GM12864 (cell line): ENCODE data around the gene DUS2.

Source experiments
- DNase-seq: peaks from one replicate; pipeline ENCODE4 v3.0.0-alpha.2; 2011; ENCODE audit warnings: low read depth
- H3K4me3 ChIP-seq: 2 replicates; pipeline ENCODE4 v1.5.1; 2011; ENCODE audit warnings: mild to moderate bottlenecking, low read depth, low read length, control low read depth
- CTCF ChIP-seq: IDR thresholded peaks from 2 replicates; pipeline ENCODE4 v1.5.1; 2011; ENCODE audit warnings: low read depth, mild to moderate bottlenecking, moderate library complexity, low read length, control low read depth, inconsistent platforms; ENCODE audit errors: missing control alignments

The DUS2 gene

GRCh38 chr16:68022728-68023537 is at the start of gene DUS2, which contains the start of gene DDX28:
Gene DUS2 (plus strand): TSS chr16:68023284. CDS start chr16:68038024, 14,740 bp downstream.
Gene DDX28 (minus strand): TSS chr16:68023232. CDS start chr16:68023202, 30 bp downstream.
- peak; percentile 78 for DNase-seq
- peak within 1 kb of the TSS; percentile 95 for H3K4me3 ChIP-seq
- peak; percentile 3 for TF ChIP-seq CTCF

GRCh38 chr16:67975321-67976105 is 47.6 kb upstream of the DUS2 start:
- no peak for TF ChIP-seq CTCF
- DNase-seq = no peak
- H3K4me3 ChIP-seq = no peak overlapping the region; the same call in 1 of the 2 replicates

- no peak overlapping the region for H3K4me3 ChIP-seq
- no peak for TF ChIP-seq CTCF
Observed at GRCh38 chr16:67976205-67976604, 46.9 kb upstream of the DUS2 start.

GRCh38 chr16:67977005-67977404 is 46.1 kb upstream of the DUS2 start:
- TF ChIP-seq CTCF = no peak
- DNase-seq = no peak
- H3K4me3 ChIP-seq = no peak overlapping the region

More at GRCh38 chr16:67976205-67976604, 46.9 kb upstream of the DUS2 start:
- DNase-seq = no peak

- DNase-seq = no peak
- H3K4me3 ChIP-seq = no peak overlapping the region
- peak; percentile 12 for TF ChIP-seq CTCF
Observed at GRCh38 chr16:67977469-67978227, 45.4 kb upstream of the DUS2 start.

GRCh38 chr16:67979955-67980678 is 43.0 kb upstream of the DUS2 start, which contains the start of gene DPEP3:
Gene DPEP3 (minus strand): TSS chr16:67980499. CDS start chr16:67980380, 119 bp downstream.
- peak; percentile 24 for TF ChIP-seq CTCF
- no peak within 1 kb of the TSS for H3K4me3 ChIP-seq
- DNase-seq = no peak
